GM19397 (cell line): ENCODE results near the gene DUS2.
"Not testable (repeated sequence)": the region's sequence is repeated elsewhere in the genome, so short reads cannot be mapped to it uniquely, and the experiment has no call there.

Source experiments
- ATAC-seq: cut with Tn5 transposase; IDR thresholded peaks from one replicate; pipeline ENCODE4 v1.9.1; 2021; ENCODE audit warnings: mild to moderate bottlenecking, moderate library complexity; ENCODE audit not compliant: unreplicated experiment

DUS2 gene

DNA sequence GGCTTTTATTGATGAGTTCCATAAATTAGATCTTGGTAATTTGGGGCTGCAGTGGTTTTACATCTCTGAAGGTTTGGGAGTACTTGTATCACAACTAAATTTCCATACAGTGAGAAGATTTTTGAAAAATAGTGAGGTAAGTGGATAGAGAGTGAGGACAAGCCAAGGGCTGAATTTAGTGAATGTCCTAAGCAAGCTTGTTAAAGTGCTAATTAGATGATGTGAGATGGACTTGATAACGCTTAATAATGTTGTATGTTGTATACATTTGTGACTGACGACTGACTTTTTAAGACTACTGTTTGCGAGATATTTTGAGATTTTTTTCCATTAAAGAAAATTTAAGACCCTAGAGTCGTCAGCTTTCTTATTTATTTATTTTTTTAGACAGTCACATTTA lies 66.0 kb downstream of the DUS2 start:
- no peak for ATAC-seq

DNA sequence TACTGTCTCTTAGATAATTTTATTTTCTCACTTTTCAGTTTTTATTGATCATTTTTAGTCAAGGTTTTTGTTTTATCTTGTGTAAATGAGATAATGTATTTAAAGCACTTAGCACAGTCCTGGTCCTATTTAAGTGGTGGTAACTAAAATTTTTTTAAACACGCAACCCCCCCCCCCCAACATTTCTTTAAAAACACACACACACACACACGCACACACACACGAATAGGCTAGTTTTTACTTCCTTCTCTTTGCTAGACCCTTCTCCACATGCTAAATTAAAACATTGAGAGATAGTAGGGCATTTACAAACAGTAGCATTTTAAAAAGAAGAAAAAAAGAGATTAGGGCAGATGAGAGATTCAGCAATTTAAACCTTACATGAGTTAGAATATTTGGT lies 67.0 kb downstream of the DUS2 start:
- ATAC-seq, result no peak

DNA sequence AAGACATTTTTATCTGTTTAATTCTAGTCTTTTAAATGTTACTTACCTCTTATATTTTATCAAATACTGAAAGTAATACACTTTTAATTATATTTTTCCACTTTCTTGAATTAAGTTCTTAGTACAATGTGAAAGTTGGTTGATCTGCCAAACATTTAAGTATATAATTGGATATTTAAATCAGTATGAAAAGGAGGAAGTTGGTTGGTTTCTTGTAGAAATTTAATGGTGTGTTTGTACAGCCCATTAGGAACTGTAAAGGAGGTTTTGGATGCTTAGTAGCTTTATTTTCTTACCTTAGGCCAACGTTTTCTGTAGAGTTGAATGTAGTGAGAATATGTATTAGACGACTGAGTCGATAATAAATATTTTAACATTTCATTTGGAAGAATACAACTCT lies 67.4 kb downstream of the DUS2 start:
- ATAC-seq, result no peak

DNA sequence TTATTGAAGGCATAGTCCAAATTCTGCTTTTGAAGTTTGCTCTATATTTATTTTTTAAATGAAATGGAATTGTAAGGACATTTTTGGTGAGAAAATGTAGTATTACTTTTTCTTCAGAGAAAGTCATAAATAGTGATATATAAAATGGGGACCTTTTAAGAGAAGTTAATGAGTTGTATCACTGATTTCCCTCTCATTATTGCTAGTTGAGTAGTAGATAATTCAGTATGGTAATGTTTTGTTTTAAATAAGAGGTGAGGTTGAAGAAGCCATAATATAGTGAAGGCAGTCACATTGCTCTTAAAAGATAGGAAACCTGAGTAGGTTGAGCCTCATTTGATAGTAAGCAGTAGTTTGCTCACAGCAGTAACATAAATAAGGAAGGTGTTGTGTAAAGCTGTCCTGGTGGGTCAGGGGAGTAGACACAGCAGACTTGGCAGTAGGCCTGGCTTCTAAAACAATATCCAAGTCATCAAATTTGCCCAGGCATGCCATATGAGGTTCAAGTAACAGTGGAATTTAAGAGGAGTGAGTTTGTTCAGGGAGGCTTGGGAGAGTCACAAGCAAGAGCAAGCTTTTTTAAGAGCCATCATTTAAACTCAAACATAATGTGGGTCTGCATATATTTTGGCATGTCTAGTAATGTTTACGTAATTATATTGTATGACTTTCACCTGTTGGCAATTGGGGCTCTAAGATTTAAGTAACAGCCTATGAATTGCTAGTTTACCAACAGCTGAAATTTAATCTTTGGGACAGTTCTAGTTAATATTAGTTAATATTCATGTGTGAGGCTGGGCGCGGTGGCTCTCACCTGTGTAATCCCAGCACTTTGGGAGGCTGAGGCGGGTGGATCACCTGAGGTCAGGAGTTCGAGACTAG lies 68.5 kb downstream of the DUS2 start:
- ATAC-seq, result no peak

DNA sequence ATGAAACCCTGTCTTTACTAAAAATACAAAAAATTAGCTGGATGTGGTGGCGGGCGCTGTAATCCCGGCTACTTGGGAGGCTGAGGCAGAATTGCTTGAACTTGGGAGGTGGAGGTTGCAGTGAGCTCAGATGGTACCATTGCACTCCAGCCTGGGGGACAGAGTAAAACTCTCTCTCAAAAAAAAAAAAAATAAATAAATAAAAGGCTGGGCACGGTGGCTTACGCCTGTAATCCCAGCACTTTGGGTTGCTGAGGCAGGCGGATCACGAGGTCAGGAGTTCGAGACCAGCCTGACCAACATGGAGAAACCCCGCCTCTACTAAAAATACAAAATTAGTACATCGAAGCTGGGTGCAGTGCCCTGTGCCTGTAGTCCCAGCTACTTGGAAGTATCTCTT lies 69.2 kb downstream of the DUS2 start:
- ATAC-seq, result not testable (repeated sequence)

DNA sequence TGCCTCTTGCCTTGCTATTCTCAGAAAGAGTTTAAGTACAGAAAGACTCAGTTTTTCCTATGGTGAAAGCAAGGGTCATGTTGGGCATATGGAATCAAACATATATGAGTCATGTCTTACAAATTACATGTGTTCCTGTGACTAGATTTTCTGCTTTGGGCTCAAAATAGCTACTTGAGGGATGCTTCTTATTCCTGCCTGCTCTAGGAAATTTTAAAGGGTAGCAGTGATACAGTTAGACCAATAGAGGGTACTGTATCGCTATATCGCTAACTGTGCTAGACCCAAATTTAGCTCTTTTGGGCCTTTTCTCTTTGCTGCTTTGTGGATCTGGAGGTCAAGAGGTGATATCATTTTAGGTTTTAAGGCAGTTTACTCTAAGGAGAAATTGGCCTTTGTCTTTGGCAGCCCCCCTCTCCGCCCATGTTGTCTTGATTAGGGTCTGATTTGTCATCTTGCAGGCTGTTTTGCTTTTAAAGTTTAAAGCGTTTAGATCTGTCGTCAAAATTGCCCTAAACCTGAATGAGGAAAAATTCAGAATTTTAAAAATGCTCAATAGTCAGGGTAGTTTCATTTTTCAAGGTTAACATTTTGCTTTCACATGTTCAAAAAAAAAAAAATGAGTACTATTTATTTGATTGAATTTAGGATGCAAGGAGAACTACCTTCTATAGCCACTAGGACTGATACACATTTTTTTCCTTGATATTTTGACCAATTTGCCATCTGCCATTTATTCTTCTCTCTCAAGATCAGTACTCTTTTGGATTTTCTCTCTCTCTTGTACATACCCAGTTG lies 70.9 kb downstream of the DUS2 start:
- ATAC-seq, result no peak

DNA sequence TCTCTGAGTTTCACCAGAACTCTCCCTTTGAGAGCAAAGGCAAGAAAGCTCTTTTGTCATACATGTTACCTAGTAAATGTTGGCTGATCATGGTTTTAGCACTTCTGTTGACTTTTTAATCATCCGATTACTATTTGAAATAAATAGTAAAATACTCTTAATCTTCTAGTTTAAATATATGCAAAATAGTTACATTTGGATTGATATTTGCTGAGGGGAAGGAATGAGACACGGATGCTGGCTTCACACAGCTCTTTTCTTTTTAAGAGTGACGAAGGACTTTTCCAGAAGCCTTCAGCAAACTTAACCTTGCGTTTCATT lies 71.5 kb downstream of the DUS2 start:
- no peak for ATAC-seq

DNA sequence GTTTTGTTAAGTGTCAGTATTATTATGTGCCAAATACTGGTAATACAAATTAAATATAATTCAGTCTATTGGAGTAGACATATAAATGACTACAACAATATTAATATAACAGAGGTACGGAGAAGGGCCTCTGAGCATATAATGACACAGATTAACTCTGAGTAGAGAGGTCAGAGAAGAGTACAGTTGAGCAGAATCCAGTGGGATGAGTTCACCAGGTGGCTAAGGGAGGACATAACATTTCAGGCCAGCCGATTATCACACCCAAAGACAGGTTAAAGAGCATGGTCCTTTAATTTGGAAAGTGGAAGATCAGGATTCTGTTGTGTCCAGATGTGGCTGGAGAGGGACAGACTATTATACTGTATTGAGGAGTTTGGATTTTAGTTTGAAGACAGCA lies 73.4 kb downstream of the DUS2 start:
- no peak for ATAC-seq

DNA sequence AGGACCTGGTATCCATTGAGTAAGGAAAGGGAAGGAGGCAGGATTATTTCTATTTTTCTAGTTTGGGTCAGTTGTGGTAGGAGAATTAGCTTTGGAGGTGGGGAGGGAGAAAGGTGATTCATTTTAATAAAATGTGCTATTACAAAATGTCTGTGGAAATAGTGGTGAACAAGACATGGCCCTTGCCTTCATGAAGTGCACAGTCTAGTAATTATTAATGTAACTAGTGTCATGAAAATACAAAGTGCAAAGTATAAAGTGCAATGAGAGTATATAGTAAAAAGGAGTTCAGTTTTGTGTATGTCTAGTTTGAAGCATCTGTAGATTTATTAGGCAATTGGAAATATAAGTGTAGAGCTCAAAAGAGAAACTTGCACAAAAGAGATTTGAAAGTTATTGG lies 74.0 kb downstream of the DUS2 start:
- no peak for ATAC-seq

DNA sequence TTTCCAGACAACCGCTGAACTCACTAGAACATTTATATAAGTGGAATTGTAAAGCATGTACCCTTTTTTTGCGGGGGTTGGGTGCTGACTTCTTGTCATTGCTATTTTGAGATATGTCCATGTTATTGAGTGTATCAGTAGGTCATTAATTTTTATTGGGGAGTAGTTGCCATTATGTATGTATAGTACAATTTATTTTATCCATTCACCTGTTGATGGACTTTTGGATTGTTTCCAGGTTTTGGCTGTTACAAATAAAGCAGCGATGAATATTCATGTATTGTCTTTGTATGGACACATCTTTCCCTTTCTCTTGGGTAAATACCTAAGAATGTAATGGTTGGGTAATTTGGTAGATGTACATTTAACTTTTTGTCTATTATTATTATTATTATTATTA lies 74.8 kb downstream of the DUS2 start:
- ATAC-seq, result no peak

DNA sequence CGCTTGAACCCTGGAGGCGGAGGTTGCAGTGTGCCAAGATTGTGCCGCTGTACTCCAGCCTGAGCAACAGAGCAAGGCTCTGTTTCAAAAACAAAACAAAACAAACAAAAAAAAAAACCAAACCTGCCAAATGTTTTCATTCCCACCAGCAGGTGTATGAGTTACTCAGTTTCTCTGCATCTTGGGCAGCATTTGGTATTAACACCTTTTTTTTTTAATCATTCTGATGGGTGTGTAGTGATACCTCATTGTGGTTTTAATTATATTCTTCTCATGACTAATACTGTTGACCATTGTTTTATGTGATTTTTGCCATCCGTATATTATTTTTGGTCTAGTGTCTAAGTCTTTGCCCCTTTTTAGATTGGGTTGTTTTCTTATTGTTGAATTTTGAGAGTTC lies 77.4 kb downstream of the DUS2 start:
- ATAC-seq, result no peak

DNA sequence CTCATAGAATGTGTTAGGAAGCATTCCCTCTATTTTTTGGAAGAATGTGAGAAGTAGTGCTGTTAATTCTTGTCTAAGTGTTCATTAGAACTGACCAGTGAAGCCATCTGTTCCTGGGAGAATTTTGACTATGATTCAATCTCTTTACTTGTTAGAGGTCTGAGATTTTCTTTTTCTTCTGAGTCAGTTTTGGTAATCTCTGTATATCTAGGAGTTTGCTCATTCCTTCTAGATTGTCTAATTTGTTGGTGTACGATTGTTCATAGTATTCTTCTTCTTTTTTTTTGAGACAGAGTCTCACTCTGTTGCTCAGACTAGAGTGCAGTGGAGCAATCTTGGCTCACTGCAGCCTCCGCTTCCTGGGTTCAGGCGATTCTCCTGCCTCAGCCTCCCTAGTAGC lies 82.5 kb downstream of the DUS2 start:
- ATAC-seq, result no peak

DNA sequence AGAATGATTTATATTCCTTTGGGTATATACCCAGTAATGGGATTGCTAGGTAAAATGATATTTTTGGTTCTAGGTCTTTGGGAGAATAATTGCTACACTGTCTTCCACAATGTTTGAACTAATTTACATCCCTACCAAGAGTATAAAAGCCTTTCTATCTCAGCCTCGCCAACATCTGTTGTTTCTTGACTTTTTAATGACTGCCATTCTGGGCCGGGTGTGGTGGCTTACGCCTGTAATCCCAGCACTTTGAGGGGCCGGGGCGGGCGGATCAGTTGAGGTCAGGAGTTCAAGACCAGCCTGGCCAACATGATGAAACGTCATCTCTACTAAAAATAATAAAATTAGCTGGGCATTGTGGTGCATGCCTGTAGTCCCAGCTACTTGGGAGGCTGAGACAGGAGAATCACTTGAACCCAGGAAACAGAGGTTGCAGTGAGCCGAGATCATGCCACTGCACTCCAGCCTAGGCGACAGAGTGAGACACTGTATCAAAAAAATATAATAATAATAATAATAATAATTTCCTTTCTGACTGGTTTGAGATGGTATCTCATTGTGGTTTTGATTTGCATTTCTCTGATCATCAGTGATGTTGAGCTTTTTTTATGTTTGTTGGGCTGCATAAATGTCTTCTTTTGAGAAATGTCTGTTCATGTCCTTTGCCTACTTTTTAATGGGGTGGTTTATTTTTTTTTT lies 84.3 kb downstream of the DUS2 start:
- ATAC-seq, result not testable (repeated sequence)

DNA sequence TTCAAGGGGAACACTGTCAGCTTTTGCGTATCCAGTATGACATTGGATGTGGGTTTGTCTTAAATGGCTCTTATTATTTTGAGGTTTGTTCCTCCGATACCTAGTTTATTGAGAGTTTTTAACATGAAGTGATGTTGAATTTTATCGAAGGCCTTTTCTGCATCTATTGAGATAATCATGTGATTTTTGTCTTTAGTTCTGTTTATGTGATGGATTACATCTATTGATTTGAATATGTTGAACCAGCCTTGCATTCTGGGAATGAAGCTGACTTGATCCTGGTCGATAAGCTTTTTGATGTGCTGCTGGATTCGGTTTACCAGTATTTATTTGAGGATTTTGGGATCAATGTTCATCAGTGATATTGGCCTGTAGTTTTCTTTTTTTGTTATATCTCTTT lies 86.1 kb downstream of the DUS2 start:
- ATAC-seq, result not testable (repeated sequence)

DNA sequence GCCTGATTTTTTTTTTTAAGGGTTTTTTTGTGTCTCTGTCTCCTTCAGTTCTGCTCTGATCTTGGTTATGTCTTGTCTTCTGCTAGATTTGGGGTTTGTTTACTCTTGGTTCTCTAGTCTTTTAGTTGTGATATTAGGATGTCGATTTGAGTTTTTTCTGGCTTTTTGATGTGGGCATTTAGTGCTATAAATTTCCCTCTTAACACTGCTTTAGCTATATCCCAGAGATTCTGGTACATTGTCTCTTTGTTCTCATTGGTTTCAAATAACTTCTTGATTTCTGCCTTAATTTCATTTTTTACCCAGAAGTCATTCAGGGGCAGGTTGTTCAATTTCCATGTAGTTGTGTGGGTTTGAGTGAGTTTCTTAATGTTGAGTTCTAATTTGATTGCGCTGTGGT lies 87.5 kb downstream of the DUS2 start:
- not testable (repeated sequence) for ATAC-seq

DNA sequence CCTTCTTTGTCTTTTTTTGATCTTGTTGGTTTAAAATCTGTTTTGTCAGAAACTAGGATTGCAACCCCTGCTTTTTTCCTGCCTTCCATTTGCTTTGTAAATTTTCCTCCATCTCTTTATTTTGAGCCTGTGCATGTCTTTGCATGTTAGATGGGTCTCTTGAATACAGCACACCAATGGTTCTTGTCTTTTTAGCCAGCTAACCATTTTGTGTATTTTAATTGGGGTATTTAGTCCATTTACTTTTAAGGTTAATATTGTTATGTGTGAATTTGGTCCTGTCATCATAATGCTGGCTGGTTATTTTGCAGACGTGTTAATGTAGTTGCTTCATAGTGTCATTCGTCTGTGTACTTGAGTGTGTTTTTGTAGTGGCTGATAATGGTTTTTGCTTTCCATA lies 88.3 kb downstream of the DUS2 start:
- ATAC-seq, result no peak

DNA sequence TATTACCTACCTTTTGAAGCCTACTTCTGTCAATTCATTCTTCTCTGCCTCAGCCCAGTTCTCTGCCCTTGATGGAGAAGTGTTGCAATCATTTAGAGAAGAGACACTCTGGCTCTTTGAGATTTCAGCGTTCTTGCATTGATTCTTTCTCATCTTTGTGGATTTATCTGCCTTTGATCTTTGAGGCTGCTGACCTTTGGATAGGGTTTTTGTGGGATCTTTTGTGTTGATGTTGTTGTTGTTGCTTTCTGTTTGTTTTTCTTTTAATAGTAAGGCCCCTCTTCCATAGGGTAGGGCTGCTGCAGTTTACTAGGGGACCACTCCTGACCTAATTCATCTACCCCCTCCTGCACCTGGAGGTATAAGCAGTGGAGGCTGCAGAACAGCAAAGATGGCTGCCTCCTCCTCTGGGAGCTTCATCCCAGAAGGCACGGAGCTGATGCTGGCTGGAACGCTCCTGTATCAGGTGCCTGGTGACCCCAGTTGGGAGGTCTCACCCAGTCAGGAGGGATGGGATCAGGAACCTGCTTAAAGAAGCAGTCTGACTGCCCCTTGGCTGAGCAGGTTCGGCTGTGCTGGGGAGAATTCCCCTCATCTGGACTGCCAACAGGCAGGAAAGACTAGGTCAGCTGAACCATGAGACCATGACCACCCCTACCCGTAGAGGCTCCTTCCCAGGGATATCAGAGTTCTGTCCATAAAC lies 90.1 kb downstream of the DUS2 start:
- ATAC-seq, result no peak

DNA sequence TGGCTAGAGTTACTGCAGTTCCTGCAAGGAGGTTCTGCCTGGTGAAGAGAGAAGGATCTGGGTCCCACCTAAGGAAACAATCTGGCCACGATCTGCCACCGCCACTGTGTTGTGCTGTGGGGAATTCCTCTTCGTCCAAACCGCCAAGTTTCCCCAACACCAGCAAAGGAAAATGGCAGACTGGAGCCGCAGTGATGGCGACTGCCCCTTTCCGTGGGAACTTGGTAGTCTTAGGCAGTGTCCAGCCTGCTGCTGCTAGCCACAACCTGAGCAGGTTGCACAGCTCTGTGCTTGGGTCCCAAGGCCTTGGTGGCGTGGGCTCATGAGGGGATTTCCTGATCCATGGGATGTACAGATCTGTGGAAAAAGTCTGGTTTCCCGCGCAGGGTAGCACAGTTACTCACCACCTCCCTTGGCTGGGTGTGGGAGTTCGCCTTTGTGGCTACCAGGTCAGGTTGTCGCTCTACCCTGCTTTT lies 90.7 kb downstream of the DUS2 start:
- no peak for ATAC-seq

DNA sequence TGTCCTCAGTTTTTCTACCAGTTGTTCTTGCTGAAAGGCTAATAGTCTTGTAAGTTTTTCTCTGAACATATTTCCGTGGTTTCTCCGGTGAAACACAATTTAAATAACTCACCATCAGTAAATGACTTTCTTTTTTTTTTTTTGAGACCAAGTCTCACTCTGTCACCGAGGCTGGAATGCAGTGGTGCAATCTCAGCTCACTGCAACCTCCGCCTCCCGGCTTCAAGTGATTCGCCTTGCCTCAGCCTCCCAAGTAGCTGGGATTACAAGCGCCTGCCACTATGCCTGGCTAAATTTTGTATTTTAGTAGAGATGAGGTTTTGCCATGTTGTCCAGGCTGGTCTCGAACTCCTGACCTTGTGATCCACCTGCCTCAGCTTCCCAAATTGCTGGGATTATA lies 91.9 kb downstream of the DUS2 start:
- not testable (repeated sequence) for ATAC-seq

DNA sequence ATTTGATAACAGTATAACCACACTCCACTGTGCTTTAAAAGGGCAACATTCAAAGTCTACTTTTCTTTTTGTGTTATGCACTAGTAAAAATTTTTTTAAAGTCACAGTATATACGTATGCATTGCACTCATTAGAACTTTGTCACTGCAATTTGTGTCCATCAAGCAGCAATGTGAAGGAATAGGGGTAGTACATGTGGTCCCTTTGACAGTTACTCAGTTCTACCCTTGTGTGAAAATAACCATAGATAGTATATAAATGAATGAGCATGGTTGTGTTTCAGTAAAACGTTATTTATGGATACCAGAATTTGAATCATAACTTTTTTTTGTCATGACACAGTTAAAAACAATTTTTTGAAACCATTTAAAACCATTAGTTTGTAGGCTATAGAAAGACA lies 92.8 kb downstream of the DUS2 start:
- ATAC-seq, result no peak

DNA sequence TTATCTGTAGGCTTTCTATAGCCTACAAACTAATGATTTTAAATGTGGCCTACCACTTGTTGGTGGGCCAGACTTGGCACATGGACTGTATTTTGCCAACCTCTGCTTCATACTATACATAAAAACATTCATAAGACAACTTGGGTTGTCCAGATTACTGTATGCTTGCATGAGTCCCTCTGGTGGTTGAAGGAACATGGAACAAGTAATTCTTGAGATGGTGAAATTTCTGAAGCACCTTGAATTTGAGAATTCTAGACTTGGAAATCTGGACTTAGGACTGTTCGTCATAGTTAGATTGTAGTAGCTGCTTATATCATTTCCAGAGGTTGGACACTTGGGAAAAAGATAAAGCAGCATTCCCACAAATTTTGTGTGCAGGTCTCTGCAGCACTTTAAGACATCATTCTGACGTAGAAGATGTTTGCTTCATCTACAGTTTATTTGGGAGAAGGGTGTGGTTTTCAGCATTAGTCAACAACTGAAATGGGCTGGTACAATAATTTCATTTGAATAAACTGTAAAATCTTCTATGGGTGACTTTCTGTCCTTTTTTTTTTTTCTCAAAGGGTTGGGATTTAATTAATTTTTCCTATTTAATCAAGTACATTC lies 93.3 kb downstream of the DUS2 start:
- no peak for ATAC-seq
